NCI-H1092 treated with DMSO at 0.1 percent for 48 hours (cell line): Measurements from ENCODE around the gene SLCO3A1.
"Not testable (repeated sequence)": the region's sequence is repeated elsewhere in the genome, so short reads cannot be mapped to it uniquely, and the experiment has no call there.

Source experiments
- DNase-seq: peaks from one replicate; lab custom pipeline; 2025; lab: John Stamatoyannopoulos, UW

SLCO3A1 gene

DNA sequence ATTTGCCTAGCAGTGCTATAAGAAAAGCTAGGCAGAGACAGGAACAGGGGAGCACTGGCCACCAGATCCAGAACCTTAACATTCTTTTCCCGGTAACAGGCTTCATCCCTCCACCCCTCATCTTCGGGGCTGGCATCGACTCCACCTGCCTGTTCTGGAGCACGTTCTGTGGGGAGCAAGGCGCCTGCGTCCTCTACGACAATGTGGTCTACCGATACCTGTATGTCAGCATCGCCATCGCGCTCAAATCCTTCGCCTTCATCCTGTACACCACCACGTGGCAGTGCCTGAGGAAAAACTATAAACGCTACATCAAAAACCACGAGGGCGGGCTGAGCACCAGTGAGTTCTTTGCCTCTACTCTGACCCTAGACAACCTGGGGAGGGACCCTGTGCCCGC is 309.1 kb downstream of the SLCO3A1 start:
- no peak for DNase-seq

DNA sequence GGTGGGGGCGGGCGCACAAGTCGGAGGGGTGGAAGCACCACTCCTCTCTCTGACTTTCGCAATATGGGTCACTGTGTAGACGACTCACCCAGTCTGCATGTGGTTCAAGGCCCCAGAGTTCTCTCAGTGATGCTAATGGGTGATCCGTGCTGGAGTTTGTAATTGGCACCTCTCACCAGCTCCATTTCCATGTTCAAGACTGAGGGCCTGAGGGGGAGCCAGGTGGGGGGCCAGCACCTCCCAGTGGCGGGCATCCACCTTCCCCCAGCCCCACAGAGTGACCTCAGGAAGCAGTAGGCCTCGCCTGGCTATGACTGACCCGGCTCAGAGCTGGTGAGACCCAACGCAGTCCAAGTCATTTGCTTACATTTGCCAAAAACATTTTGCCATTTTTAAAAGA is 310.1 kb downstream of the SLCO3A1 start:
- no peak for DNase-seq

DNA sequence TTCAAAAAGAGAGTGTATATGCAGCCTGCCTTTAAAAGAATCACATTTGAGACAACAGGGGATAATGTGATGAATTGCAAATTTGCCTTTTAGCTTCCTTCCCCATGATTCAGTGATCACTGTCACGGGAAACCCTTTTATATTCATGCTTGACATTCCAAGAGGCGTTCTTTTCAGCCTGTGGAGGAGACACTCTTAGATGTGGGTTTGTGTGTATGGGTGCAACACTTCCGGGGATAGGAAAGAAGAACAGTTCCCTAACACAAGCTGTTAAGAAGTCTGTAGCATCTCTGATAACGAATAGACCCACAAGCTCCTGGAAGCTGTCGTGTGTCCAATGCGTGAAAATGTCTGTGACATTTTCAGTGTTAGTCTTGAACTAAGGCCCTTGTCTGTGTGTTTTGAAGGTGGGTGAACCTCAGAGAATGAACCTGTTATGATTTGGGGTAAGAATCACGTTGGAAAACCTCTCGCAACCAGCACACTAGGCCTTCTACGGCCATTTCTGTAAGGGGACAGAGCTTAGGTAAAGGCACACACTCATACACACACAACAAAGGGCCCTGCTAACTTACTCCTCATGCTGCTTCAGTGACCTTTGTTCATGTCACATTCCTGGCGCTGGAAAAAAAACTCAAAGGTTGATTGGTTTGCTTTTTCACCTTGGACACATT is 311.0 kb downstream of the SLCO3A1 start:
- DNase-seq, result no peak

DNA sequence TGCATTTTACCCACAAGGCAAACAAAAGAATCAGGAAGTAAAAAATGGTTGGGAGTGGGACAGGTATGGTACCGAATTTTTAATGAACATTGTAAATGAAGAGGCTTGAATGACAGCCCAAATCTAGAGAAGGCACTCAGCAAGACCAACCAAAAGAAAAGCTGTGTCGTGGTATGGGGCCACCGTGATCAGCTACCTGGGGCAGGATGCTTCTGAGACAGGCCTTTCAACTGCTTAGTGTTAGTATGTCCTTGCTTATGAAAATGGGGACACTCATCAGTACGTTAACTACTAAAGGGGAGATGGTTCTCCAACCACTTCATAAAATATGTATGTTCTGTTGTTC is 311.5 kb downstream of the SLCO3A1 start:
- DNase-seq, result no peak

DNA sequence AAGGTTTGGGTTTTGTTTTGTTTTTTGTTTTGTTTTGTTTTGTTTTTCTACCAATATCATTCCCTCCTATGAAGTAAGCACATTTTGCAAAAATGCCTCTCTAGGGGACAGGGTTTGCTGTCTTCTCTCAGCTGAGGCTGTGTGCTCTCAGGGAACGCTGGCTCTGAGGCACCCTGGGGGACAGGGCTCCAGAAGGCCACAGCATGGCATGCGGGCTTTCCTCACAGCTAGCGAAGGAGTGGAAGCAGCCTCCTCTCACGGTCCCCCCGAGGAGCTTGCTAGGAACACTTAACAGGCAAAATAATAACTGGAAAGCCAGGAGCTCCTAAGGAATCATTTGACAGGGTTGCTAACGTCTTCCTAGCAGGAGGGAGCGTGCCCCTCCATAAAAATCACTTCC is 312.5 kb downstream of the SLCO3A1 start:
- DNase-seq, result no peak

DNA sequence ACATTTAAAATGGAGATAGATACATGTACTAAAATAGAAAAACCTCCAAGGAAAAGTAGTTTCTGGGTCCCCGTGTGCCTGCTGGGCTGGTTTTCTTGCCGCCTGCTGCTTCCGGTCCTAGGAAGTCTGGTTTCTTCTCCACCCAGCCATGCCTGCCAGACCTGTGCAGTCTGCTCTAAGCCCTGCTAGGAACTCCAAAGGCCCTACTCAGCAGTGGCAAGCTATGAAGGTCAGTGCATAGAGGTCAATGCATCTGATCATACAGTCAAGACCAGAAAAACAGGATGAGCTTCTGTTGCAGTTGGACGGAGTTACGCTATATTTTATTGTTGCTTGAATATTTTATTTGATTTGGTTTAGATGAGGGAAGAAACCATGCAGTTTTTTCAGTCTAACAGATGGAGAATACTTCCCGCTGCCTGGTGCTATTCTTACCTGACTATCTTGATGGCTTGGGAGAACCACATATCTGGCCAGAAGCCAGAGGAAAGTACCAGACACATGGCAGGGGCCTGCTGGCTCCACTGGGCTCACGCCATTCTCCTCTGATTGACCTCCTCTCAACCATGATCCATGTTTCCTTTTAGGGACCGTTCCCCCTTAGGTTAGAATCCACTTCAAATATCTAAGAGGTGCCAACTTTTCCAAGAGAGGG is 313.4 kb downstream of the SLCO3A1 start:
- DNase-seq, result no peak

DNA sequence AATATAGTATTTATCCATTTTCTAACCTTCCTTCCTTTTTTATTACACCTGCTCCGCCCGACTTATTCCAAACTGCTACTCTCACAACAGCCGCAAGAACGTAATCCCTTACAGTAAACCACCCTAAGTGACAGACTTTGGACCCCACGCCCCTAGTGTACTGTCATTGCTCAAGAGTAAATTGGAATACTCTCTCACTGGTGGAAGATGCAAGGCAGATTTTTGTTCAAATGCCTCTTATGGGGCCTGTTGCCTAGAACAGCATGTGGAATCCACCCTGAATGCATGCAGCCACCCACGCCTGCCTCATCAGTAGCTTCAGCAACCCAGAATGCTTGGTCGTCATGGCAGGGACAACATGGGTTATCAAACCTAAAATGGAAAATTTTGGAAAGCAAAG is 313.9 kb downstream of the SLCO3A1 start:
- no peak for DNase-seq

DNA sequence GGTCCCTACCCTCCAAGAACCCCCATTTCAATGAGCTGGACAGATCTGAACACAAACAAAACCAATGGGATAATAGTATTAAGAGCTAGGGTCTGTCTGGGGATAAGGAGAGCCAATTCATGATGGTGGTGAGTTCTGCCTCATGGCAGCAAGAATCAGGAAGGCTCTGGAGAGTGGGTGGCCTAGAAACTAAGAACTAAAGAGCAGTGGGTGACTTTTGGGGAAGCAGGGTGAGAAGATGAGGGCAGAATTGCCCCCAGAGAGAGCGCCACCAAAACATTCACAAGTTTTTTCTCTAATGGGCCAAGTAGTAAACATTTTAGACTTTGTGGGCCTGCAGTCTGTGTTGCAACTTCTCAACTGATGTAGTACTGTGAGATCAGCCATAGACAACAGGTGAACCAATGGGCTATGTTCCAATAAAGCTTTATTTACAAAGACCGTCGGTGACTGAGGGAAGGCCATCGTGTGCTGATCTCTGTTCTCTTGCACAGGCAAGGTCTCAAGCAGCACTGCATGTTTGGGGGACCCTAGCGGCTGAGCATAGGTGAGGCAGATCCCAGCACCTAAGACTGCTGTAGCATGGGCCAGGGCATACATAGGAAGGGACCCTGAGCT is 314.7 kb downstream of the SLCO3A1 start:
- no peak for DNase-seq

DNA sequence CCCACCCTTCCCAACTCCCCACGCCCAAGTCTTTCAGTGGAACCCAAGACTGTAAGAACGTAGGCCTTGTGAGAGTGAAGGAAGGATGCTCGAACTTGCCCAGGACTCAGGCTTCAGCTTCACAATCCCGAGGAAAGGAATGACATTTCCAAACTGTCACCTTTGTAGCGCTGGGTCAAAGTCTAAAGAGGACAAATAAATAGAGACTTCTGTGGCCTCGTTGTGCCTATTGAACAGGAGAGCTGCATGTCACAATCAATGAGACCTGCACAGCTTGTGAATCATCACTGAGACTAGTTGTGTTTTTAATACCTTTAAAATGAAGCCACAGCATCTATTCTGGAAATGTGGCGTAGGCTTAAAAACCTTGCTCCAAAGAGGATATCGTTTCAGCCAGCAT is 317.4 kb downstream of the SLCO3A1 start:
- no peak for DNase-seq

DNA sequence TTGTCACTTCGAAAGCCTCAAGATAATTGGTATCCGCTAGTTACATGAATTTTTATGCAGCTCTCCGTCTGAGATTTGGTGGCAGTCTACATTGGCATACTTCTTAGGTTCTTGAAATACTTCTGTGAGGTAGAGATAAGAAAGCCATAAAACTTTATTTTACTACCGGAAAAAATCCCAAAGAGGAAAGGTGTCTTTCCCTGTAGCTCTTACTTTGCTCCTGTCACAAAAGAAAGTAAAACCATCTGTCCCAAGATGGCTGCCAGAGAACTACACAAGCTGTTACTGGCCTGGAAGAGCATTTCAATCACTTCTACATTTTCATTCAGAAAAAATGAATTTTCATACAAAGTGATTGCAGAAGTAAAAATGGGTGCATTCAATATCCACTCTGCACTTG is 325.4 kb downstream of the SLCO3A1 start:
- DNase-seq, result no peak

DNA sequence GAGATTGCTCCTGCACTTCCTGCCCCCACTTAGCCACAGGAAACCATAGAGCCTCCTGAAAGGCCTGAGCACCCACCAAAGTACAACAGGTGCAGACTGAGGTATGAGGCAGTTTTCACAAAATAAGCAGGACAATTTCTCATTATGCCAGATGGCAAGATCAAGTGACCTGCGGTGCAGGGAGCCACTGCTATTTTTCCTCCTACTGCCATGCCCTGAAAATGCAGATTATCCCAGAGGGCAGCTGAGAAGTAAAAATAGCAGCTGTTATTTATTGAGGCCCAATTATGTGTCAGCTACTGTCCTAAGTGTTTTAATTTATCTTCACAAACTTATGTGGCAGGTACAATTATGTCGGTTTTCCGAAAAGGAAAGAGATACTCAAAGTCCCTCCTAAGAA is 330.6 kb downstream of the SLCO3A1 start:
- no peak for DNase-seq

DNA sequence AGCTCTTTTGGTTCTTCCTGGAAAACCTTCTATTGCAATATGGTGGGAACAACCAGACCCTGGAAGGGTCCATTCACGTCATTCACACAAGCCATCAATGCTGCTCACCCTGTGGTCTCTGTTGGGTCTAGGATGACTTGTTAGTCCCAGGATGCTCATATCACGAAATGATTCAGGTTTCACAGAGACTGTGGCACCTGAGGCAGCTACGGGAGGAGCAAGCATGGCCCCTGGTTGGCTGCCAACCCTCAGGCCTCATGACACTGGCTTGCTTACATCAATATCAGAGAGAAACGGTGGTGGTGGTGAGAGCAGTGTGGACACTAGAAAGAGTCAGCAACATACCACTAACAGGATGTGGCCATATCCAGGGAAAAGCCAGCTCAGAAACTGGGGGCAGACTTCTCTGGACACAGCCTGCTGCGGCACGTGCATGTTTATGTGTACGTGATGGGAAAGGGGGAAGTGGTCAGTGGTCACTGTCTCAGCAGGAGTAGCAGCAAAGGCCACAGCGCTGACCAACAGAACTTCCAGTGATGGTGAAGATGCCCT is 331.2 kb downstream of the SLCO3A1 start:
- DNase-seq, result no peak

DNA sequence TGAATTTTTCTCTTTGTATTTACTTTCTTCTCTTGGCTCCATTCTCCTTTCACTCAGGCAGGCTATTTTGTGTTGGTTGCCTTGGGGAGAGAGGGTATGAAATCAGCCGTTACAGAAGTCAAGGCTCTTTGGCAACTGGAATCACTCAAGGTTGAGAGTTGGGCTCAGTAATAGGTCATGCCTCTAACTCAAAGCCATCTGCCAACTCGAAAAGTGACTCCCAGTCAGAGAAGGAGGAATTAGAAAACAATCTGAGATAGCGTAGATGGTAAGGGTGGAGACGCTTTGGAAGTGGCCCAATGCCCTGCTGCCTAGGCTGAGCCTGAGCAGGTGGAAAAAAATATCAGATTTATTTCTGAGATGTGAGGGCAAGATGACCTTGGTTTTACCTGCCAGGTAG is 334.5 kb downstream of the SLCO3A1 start:
- DNase-seq, result no peak

DNA sequence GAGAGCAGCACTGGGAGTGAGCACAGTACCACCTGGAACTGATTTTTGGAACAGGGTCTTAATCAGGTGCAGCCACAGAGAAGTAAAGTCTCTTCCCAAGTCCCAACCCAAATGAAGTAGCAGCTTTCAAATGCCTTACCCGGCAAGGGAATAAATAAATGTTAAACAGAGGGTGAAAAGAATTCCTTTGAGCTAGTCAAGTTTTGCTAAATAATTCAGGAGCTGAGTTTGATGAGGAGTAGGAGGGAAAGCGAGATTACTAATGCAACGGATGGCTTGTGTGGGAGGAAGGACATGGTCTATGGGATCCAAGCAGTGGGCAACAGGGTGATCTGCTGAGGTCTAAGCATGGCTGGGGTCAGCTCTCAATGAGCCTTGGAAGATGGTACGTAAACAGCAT is 335.7 kb downstream of the SLCO3A1 start:
- no peak for DNase-seq

DNA sequence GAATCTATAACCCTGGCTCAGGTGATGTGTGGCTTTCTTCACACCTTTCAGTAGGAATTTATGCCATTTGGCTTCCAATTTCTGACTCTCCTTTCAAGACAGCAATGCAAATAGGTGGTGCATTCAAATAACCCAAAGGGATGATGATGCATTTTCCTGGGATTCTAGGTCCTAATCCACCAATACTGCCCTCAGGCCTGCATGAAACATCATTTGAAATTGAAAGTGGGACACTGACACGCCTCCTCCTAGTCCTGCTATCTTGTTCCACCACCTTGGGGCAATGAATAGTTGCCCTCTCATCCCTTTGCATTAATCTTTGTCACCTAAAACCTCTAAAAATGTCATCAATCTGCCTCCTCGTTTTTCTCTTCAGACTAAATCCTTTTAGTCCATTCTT is 341.7 kb downstream of the SLCO3A1 start:
- no peak for DNase-seq

DNA sequence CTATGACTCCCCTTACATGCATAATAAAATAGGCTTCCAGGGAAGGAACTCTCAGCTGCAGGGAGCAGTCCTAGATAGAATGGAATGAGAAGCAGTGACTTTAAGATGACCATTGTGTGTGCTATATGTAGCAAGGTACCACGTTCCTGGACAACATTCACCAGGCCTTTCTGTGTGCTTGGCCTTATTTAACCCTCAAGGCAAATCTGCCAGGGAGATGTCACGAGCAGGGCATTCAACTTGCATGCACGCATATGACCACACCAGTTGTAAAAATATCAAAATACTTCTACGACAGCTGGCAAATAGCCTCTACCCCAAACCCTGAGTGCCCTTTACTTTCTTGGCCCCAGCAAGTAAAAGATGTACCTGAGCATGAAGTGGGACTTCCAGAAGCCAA is 342.8 kb downstream of the SLCO3A1 start:
- no peak for DNase-seq

DNA sequence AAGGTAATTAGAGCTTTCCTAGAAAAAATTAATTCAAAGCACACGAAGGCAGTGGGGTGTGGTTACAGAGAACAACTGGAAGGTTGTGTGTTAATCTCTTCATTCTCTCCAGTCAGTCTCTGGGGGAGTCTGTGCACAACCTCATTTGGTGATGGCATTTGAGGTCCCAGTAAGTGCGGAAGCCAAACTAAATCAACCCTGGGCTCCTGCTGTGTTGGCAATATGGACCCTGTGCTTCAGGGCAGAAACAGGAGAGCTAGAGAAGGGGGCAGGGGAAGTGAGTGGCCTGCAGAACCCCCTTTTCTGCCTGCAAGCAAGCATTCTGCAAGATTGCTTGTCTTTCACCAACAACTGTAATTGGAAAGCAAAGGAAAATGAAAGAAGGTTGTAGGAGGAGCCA is 344.2 kb downstream of the SLCO3A1 start:
- DNase-seq, result no peak

DNA sequence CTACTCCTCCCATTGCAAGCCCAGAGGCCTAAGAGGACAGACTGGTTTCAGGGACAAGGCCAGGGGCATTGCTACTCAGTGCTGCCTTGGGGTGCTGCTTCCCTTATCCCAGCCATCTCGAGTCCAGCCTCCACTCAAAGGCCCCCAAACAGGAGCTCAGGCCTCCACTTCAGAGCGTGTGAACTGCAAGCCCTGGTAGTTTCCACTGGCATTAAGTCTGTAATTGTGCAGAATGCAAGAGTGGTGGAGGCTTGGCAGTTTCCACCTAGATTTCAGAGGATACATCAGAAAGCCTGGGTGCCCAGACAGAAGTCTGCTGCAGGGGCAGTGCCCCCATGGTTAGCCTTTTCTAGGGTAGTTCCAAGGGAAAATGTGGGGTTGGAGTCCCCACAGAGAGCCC is 347.4 kb downstream of the SLCO3A1 start:
- no peak for DNase-seq

DNA sequence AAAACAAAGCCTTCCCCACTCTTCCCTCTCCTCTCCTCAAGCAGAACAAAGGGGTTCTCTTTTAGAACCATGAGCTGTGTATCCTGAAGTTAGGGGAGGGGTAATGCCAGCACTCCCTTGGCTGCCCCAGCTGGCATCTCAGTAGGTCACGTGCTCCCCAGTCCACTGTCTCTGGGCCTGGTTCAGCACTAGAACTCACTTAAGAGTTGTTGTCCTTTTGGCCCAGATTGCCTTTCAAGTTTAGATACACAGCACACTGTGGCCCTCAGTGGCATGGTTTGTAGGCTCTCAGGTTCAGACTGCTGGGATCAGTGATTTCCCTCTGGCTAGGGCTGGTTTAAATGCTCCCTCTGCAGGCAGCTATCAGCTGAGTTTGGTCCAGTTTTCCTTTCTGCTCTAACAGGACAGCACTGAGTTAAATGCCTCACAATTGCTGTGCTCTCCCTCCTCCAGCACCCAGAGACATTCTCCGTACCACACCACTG is 351.8 kb downstream of the SLCO3A1 start:
- no peak for DNase-seq

DNA sequence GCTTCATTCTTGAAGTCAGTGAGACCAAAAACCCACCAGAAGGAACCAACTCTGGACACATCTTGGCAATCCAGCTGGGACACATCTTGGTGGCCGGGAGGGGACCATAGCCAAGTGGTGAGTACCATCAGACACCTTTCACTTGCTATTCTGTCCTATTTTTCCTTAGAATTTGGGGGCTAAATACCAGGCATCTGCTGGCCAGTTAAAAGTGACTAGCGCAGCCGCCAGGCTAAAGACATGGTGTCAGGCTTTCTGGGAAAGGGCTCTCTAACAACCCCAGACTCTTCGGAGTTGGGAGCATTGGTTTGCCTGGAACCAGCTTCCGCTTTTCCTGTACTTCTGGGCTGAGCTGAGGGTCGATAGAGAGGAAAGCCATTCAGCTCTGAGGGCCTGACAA is 354.1 kb downstream of the SLCO3A1 start:
- DNase-seq, result not testable (repeated sequence)
